ENCODE data around the gene UBL3.

Gene UBL3

GRCh38 chr13:29810145-29810742, 40.2 kb downstream of the UBL3 start:
- DNase-seq (ENCODE audit: low read depth): no peak

- no peak for DNase-seq (ENCODE audit: low read depth)
Measured at GRCh38 chr13:29808264-29808663, 42.2 kb downstream of the UBL3 start.

- no peak for DNase-seq (ENCODE audit: low read depth)
Measured at GRCh38 chr13:29805994-29806979, 44.1 kb downstream of the UBL3 start.

GRCh38 chr13:29803221-29803620, 47.2 kb downstream of the UBL3 start:
- DNase-seq (ENCODE audit: low read depth): no peak

- DNase-seq (ENCODE audit: low read depth): peak; percentile 6
Measured at GRCh38 chr13:29802621-29803020, 47.8 kb downstream of the UBL3 start.

GRCh38 chr13:29801737-29802305, 48.6 kb downstream of the UBL3 start:
- peak; percentile 18 for DNase-seq (ENCODE audit: low read depth)

DNA sequence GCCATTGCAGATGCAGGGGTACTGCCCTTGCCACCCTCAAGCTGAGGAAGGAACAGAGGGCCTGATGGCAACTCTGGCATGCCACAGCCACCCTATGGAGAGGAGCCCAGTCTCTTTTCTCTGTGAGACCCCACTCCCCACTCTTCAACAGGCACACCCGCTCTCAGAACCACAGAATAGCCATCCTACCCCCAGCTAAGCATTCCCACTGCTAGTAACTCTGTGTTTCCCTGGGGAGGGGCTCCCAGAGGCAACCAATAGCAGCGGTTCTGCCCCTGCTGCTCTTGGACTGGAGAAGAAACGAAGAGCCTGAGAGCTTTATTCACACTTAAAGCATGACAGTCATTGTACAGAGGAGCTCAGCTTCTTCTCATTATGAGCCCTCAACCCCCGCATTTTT, 49.3 kb downstream of the UBL3 start:
- DNase-seq (ENCODE audit: low read depth): no peak

DNA sequence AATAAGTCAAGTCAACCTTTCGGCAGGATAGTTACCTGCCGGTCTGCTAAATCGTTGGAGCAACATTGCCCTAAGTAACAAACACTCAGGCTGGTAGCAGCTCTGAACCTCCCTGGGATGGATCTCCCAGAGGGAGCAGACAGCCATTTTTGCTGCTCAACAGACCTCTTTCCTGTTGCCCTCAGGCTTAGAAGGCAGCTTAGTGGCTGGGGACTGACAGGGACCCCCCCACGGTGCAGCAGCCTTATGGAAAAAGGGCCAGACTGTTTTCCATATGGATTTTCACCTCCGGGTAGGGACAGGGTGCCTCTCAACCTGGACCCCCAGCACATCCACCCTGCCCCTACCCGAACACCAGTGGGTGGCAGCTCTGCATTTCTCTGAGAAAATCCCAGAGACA, 49.7 kb downstream of the UBL3 start:
- DNase-seq (ENCODE audit: low read depth): no peak

- no peak for DNase-seq (ENCODE audit: low read depth)
Measured at GRCh38 chr13:29799041-29799440, 51.4 kb downstream of the UBL3 start.

- DNase-seq (ENCODE audit: low read depth): peak; percentile 61
Measured at GRCh38 chr13:29791997-29792780, 58.2 kb downstream of the UBL3 start.

DNA sequence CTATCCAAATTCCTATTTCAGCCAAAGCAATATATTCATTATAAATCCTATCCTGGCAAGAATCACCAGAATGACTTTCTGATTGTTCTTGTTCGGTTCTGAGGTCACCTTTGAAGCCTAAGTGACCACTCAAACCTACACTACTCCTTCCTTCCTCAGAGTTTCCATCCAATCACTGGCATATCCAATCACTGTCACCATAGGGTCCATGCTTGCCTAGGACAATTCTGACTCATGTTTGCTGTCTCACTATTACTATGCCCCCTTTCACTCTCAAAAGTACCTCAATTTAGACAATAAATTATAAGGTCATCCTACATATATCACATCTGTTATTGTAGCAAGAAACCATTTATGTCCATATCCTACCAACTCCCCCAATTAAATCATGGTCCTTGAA, 58.9 kb downstream of the UBL3 start:
- DNase-seq (ENCODE audit: low read depth): no peak

- no peak for DNase-seq (ENCODE audit: low read depth)
Measured at GRCh38 chr13:29786698-29787097, 63.7 kb downstream of the UBL3 start.

- no peak for DNase-seq (ENCODE audit: low read depth)
Measured at GRCh38 chr13:29785978-29786377, 64.4 kb downstream of the UBL3 start.

DNA sequence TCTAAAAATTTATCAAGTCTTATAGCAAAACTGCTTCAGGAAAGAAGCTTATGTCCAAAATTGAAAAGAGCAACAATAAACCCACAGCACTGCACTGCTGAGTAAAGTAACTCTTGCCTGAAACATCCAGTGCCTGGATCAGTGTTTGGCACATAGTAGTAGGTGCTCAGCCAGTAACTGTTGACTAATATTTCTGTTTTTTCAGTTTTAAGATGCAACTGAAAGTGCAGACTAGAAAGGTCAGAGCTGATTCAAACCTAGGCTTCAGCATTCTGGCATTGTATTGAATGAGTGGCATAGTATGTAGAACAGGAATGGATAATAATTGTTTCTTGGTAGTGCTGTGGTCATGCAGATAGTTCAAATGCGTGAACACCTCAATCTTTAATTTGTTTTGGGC, 67.6 kb downstream of the UBL3 start:
- no peak for DNase-seq (ENCODE audit: low read depth)

DNA sequence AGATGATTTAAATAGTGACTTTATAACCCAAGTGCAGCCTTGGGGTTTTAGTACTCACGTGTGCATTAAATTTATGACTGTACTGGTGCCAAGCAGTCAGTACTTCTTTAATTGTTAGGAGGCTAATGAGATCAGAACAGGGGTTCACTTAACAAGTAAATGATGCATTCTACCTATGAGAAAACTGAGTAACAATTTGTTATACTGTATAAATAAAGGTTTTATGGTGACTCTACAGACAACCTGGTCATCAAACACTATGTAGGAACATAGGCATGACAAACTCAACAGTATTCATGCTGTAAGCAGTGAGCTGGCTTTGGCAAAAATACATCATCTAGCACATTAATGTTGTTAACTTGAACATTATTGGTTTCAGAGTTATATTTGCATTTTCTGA, 75.6 kb downstream of the UBL3 start:
- no peak for DNase-seq (ENCODE audit: low read depth)

DNA sequence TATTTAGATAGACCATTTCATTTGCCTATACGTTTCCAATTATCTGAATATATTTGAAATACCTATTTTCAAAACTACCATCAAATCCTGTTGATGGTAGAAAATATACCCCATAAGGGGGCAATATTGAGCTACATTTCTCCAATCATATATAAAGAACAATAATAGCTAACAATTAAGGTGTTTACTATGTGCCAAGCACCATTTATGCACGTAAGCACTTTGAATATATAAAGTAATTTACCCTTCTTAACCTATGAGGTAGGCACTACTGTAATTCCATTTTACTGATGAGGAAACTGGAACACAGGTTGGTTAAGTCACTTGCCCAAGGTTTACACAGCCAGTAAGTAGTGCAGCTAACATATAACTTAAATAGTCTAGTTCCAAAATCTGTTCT, 79.2 kb downstream of the UBL3 start:
- DNase-seq (ENCODE audit: low read depth): peak; percentile 43

GRCh38 chr13:29767006-29767405, 83.4 kb downstream of the UBL3 start:
- no peak for DNase-seq (ENCODE audit: low read depth)

DNA sequence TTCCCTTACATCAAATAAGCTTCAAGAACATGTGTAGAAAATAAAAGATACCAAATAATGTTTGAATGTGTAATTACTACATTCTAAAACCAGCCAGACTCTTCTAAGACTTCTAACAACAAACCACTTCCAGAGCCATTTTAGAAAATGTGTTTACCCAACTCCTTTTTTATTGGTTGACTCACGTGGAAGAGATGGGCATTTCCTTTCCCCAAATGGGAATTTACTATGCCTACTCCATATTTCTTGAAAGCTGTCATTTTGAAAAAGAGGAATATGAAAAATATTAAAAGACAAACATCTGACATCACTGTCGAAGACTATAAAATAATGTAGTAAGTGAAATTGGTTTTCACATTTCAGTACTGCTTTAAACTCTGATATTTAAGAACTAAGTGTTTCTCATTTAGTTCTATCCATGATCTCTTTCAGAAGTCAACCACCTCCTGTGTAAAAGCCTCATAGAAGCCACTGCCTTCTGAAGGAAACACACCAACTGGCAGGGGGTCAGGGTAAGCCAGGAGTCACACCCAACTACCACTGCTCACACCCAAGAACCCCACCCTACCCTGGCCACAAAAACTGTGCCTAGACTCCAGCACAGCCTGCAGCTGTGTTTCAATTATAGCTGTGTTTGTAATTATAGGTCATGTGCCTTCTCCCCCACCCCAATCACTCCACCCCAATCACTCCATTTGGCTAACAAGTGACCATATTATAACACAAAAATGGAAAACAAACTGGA, 86.8 kb downstream of the UBL3 start:
- no peak for DNase-seq (ENCODE audit: low read depth)

GRCh38 chr13:29761815-29762214, 88.6 kb downstream of the UBL3 start:
- no peak for DNase-seq (ENCODE audit: low read depth)

- DNase-seq (ENCODE audit: low read depth): no peak
Measured at GRCh38 chr13:29761160-29761559, 89.3 kb downstream of the UBL3 start.

DNA sequence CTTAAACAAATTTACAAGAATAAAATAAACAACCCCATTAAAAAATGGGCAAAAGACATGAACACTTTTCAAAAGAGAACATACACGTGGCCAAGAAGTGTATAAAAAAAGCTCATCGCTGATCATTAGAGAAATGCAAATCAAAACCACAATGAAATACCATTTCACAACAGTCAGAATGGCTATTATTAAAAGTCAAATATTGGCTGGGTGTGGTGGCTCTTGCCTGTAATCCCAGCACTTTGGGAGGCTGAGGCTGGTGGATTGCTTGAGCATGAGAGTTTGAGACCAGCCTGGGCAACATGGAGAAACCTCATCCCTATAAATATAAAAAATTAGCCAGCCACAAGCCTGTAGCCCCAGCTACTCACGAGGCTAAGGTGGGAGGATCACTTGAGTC, 89.9 kb downstream of the UBL3 start:
- DNase-seq (ENCODE audit: low read depth): no peak

Measured in iris pigment epithelial cell (primary cell).